Measurements from ENCODE around the gene GRIN3B.

GRIN3B gene

GRCh38 chr19:1017115-1017905, 17.1 kb downstream of the GRIN3B start (continued):
- TF ChIP-seq YY2 (tag by site-specific recombination; IDR thresholded peaks at IDR 0.05) = no peak
- TF ChIP-seq SP7 (tag by site-specific recombination; IDR thresholded peaks at IDR 0.05) = peak; percentile 51; the same call in 1 of the 2 replicates
- TF ChIP-seq ZNF530 (tag by site-specific recombination; IDR thresholded peaks at IDR 0.05; ENCODE audit: low read depth) = no peak
- TF ChIP-seq, protein P1, sequence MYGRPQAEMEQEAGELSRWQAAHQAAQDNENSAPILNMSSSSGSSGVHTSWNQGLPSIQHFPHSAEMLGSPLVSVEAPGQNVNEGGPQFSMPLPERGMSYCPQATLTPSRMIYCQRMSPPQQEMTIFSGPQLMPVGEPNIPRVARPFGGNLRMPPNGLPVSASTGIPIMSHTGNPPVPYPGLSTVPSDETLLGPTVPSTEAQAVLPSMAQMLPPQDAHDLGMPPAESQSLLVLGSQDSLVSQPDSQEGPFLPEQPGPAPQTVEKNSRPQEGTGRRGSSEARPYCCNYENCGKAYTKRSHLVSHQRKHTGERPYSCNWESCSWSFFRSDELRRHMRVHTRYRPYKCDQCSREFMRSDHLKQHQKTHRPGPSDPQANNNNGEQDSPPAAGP (tag by site-specific recombination; IDR thresholded peaks at IDR 0.05) = peak; percentile 94
- TF ChIP-seq YY1 (tag by site-specific recombination; IDR thresholded peaks at IDR 0.05) = no peak
- no peak for TF ChIP-seq ZSCAN18 (tag by site-specific recombination; IDR thresholded peaks at IDR 0.05)
- peak; percentile 86 for TF ChIP-seq ZNF341 (tag by site-specific recombination; IDR thresholded peaks at IDR 0.05; ENCODE audit: low read depth)
- no peak for TF ChIP-seq ZNF555 (tag by site-specific recombination; conservative IDR thresholded peaks at IDR 0.05)
- TF ChIP-seq ZNF132 (tag by site-specific recombination; IDR thresholded peaks at IDR 0.05; ENCODE audit: borderline replicate concordance) = no peak
- no peak for TF ChIP-seq ZNF155 (tag by site-specific recombination; IDR thresholded peaks at IDR 0.05)
- TF ChIP-seq ZNF423 (tag by site-specific recombination; IDR thresholded peaks at IDR 0.05) = peak; percentile 83
- TF ChIP-seq ZNF544 (tag by site-specific recombination; IDR thresholded peaks at IDR 0.05) = no peak
- TF ChIP-seq ZNF521 (tag by site-specific recombination; IDR thresholded peaks at IDR 0.05) = no peak
- TF ChIP-seq ZFP41 (tag by site-specific recombination; IDR thresholded peaks at IDR 0.05; ENCODE audit: borderline replicate concordance) = no peak
- TF ChIP-seq ZNF169 (tag by site-specific recombination; IDR thresholded peaks at IDR 0.05) = no peak
- TF ChIP-seq ZNF366 (tag by site-specific recombination; conservative IDR thresholded peaks at IDR 0.05) = no peak
- no peak for TF ChIP-seq ZNF416 (tag by site-specific recombination; IDR thresholded peaks at IDR 0.05)
- TF ChIP-seq ZNF654 (tag by site-specific recombination; IDR thresholded peaks at IDR 0.05; ENCODE audit: low read depth) = no peak
- no peak for TF ChIP-seq ZNF561 (tag by site-specific recombination; IDR thresholded peaks at IDR 0.05; ENCODE audit: borderline replicate concordance)
- TF ChIP-seq GLIS2 (tag by site-specific recombination; IDR thresholded peaks at IDR 0.05) = peak; percentile 84
- TF ChIP-seq ZNF335 (tag by site-specific recombination; conservative IDR thresholded peaks at IDR 0.05) = peak; percentile 55; the same call in 1 of the 2 replicates
- TF ChIP-seq, protein P2, sequence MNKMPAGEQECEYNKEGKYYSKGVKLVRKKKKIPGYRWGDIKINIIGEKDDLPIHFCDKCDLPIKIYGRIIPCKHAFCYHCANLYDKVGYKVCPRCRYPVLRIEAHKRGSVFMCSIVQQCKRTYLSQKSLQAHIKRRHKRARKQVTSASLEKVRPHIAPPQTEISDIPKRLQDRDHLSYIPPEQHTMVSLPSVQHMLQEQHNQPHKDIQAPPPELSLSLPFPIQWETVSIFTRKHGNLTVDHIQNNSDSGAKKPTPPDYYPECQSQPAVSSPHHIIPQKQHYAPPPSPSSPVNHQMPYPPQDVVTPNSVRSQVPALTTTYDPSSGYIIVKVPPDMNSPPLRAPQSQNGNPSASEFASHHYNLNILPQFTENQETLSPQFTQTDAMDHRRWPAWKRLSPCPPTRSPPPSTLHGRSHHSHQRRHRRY (tag by site-specific recombination; IDR thresholded peaks at IDR 0.05) = no peak
- peak; percentile 71 for TF ChIP-seq SP3 (tag by site-specific recombination; IDR thresholded peaks at IDR 0.05)
- no peak for TF ChIP-seq ZNF302 (tag by site-specific recombination; IDR thresholded peaks at IDR 0.05; ENCODE audit: low read depth)
- peak; percentile 28 for TF ChIP-seq ZBTB26 (tag by site-specific recombination; optimal IDR thresholded peaks at IDR 0.05)
- no peak for TF ChIP-seq ZSCAN16 (tag by site-specific recombination; IDR thresholded peaks at IDR 0.05)
- TF ChIP-seq HOXA7 (CRISPR knock-in tag; IDR thresholded peaks at IDR 0.05; ENCODE audit: borderline replicate concordance) = no peak
- no peak for TF ChIP-seq ZNF626 (tag by site-specific recombination; IDR thresholded peaks at IDR 0.05)
- TF ChIP-seq EGR2 (tag by site-specific recombination; IDR thresholded peaks at IDR 0.05; ENCODE audit: low read depth) = peak; percentile 99
- TF ChIP-seq ZNF624 (tag by site-specific recombination; IDR thresholded peaks at IDR 0.05) = no peak
- no peak for TF ChIP-seq ZXDB (tag by site-specific recombination; IDR thresholded peaks at IDR 0.05)
- TF ChIP-seq ZNF214 (tag by site-specific recombination; IDR thresholded peaks at IDR 0.05; ENCODE audit: borderline replicate concordance) = no peak
- TF ChIP-seq TRIM28 (IDR thresholded peaks at IDR 0.05; ENCODE audit: borderline replicate concordance, low read length) = no peak
- no peak for TF ChIP-seq ZNF274 (IDR thresholded peaks at IDR 0.05; ENCODE audit: low read length)
- TF ChIP-seq ZNF274 (tag by site-specific recombination; IDR thresholded peaks at IDR 0.05; ENCODE audit: borderline replicate concordance) = no peak
- TF ChIP-seq OSR2 (tag by site-specific recombination; IDR thresholded peaks at IDR 0.05) = peak; percentile 37
